Nephron (organoid): ENCODE results near the gene ZNF683.

ENCODE experiments used
- H3K27ac Mint-ChIP-seq, 3 experiments: 2 replicates each; pipeline ENCODE4 v1.8.0; 2020; ENCODE audit warnings: mixed read lengths in 3 of 3, mild to moderate bottlenecking in 2 of 3, moderate library complexity in 1 of 3
- H3K27me3 Mint-ChIP-seq: 2 replicates; pipeline ENCODE4 v1.8.0; 2021; ENCODE audit warnings: low read depth, mild to moderate bottlenecking, moderate library complexity, mixed read lengths
- H3K36me3 Mint-ChIP-seq: 2 replicates; pipeline ENCODE4 v1.8.0; 2020; ENCODE audit warnings: low read depth, mixed read lengths
- H3K4me1 Mint-ChIP-seq: 2 replicates; pipeline ENCODE4 v1.8.0; 2020; ENCODE audit warnings: mixed read lengths
- H3K4me3 Mint-ChIP-seq, 3 experiments: 2 replicates each; pipeline ENCODE4 v1.8.0; 2020; ENCODE audit warnings: mild to moderate bottlenecking in 3 of 3, mixed read lengths in 3 of 3, moderate library complexity in 2 of 3
- H3K9me3 Mint-ChIP-seq: 2 replicates; pipeline ENCODE4 v1.8.0; 2020; ENCODE audit warnings: mixed read lengths
- TF ChIP-seq, protein P1 (sequence below), 3 experiments: fragments of 200-600 bp; sonication (generic); IDR thresholded peaks; one replicate each; pipeline ENCODE4 v1.5.0; 2021; ENCODE audit warnings: antibody characterized with exemption in 3 of 3; ENCODE audit not compliant: unreplicated experiment in 3 of 3

Gene ZNF683

DNA sequence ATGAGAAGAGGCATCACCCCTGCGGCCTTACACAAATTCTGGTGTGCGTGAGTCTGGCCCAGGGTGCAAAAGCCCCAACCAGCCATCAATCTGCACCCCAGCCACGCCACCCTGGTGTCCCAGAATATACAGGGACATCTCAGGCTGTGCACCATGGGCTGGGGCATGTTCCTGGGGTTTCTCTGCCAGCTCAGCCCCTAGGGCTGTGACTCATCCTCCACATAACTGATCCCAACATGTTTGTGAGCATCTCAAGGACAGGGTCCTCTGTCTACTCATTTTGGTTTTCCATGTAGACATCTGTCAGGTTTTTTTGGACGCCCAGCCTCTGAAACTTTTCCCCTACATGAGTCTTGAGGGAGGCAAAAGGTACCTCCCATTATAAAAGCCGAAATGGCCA, 511 bp downstream of the ZNF683 start:
- Mint-ChIP-seq H3K27ac (no peak overlapping the region), H3K27me3 (peaks cover 25% of the 10 kb centered on the region), H3K9me3 (no peaks in the 10 kb centered on the region), H3K4me3 (no peak overlapping the region), H3K36me3 (no peaks in the 10 kb centered on the region), H3K4me1 (no peaks in the 10 kb centered on the region)
- TF ChIP-seq, protein P1, sequence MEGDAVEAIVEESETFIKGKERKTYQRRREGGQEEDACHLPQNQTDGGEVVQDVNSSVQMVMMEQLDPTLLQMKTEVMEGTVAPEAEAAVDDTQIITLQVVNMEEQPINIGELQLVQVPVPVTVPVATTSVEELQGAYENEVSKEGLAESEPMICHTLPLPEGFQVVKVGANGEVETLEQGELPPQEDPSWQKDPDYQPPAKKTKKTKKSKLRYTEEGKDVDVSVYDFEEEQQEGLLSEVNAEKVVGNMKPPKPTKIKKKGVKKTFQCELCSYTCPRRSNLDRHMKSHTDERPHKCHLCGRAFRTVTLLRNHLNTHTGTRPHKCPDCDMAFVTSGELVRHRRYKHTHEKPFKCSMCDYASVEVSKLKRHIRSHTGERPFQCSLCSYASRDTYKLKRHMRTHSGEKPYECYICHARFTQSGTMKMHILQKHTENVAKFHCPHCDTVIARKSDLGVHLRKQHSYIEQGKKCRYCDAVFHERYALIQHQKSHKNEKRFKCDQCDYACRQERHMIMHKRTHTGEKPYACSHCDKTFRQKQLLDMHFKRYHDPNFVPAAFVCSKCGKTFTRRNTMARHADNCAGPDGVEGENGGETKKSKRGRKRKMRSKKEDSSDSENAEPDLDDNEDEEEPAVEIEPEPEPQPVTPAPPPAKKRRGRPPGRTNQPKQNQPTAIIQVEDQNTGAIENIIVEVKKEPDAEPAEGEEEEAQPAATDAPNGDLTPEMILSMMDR (IDR thresholded peaks at IDR 0.05; ENCODE audit: unreplicated experiment in 3 of 3): no peak

DNA sequence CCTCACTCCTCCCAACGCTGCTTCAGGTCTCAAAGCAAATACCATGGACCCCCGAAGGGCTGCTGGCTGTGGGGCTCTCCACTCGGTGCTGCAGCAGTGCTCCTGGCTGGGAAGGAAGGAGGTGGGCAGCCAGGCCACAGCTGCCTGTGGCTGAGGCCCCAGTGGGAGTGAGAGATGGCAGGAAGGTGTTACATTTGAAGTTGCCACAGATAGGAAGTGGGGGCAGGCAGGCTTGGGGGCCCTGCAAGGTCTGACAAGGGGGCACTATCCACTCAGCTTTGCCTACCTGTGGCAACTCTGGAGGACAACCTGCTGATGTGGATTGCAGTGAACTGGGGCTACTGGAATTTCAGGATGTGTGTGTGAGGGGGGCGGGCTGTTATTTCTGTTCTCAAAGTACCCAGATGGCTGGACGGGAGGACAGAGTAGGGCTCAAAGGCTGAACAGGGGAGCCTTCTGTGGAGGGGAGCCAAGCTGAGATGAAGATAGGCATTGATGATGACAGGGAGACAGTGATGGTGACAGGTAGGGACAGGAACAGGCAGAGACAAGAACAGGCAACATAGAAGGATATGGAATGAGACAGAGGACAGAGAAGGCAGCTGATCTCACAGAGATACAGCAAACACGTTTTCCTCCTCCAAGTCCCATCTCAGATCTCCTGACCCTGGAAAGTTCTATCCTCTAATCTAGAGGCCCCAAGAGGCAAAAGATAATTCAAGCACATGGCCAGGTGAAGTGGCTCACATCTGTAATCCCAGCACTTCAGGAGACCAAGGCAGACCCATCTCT, 1.8 kb downstream of the ZNF683 start:
- no peaks in the 10 kb centered on the region for H3K9me3 Mint-ChIP-seq
- H3K4me1 Mint-ChIP-seq: no peaks in the 10 kb centered on the region
- no peak overlapping the region for H3K4me3 Mint-ChIP-seq
- no peaks in the 10 kb centered on the region for H3K36me3 Mint-ChIP-seq
- TF ChIP-seq, protein P1 (IDR thresholded peaks at IDR 0.05; ENCODE audit: unreplicated experiment in 3 of 3): no peak
- peaks cover 32% of the 10 kb centered on the region for H3K27me3 Mint-ChIP-seq
- H3K27ac Mint-ChIP-seq: no peak overlapping the region

DNA sequence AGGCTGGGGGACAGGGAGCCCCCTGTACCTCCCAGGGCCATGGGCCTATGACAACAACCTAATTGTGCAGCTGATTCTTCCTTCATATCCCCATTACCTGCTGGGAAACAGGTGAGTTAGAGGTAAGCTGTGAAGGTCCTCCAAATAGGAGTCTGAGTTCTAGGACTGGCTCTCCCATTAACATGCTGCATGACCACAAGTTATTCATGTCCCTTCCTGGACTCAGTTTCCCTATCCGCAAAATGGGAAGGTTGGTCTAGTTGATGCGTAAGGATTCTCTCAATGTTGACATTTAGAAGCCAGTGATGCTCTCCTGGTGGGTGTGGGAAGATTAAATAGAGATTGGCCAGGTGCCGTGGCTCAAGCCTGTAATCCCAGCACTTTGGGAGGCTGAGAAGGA, 4.1 kb downstream of the ZNF683 start:
- Mint-ChIP-seq H3K4me1 (no peaks in the 10 kb centered on the region), H3K27me3 (peaks cover 44% of the 10 kb centered on the region)
- TF ChIP-seq, protein P1 (IDR thresholded peaks at IDR 0.05; ENCODE audit: unreplicated experiment in 3 of 3): no peak

DNA sequence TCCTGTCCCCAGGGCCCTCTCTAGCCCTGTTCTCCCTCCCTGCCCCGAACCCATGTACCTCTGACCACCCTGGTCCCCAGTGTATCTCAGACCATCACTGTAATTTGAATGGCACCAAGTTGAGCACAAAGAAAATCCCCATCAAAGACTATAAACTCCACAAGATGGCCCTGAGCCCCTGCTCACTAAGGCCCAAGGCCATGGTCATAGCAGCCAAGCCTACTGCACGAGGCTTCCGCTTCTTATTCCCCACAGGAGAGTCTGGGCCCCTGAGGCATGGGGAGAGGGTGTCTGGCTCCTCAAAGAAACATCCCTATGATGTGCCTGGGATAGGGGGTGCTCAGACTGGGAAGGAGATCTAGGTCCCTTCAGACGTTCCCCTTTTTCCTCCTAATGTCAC, 4.5 kb downstream of the ZNF683 start:
- H3K4me1 Mint-ChIP-seq: no peaks in the 10 kb centered on the region
- H3K36me3 Mint-ChIP-seq: no peaks in the 10 kb centered on the region
- H3K4me3 Mint-ChIP-seq: no peak overlapping the region
- H3K9me3 Mint-ChIP-seq: no peaks in the 10 kb centered on the region
- H3K27ac Mint-ChIP-seq: no peak overlapping the region
- peaks cover 47% of the 10 kb centered on the region for H3K27me3 Mint-ChIP-seq
- TF ChIP-seq, protein P1 (IDR thresholded peaks at IDR 0.05; ENCODE audit: unreplicated experiment in 3 of 3): no peak

More for the DNA sequence above, 4.1 kb downstream of the ZNF683 start:
- H3K9me3 Mint-ChIP-seq: no peaks in the 10 kb centered on the region
- H3K27ac Mint-ChIP-seq: no peak overlapping the region
- no peaks in the 10 kb centered on the region for H3K36me3 Mint-ChIP-seq
- no peak overlapping the region for H3K4me3 Mint-ChIP-seq

DNA sequence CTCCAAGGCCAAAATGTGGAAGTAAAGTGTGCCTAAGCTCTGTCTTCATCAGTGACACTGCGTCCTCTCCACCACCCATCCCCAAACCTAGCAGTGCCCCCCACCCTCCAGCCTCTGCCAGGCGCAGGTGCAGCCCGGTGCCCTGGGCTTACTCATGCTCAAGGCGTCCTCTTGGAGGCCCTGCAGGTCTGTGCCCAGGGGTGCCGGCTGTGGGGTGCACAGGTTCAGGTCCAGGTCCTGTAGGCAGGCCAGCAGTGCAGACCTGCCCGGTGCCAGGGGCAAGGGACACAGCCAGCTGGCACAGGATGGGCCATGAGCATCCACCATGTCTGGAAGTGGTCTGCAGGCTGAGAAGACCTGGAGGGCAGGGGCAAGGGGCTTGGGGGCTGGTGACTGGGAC, 5.1 kb downstream of the ZNF683 start:
- Mint-ChIP-seq H3K4me1 (no peaks in the 10 kb centered on the region), H3K27me3 (peaks cover 53% of the 10 kb centered on the region), H3K4me3 (no peak overlapping the region), H3K36me3 (no peaks in the 10 kb centered on the region), H3K27ac (no peak overlapping the region), H3K9me3 (no peaks in the 10 kb centered on the region)
- TF ChIP-seq, protein P1 (IDR thresholded peaks at IDR 0.05; ENCODE audit: unreplicated experiment in 3 of 3): no peak

DNA sequence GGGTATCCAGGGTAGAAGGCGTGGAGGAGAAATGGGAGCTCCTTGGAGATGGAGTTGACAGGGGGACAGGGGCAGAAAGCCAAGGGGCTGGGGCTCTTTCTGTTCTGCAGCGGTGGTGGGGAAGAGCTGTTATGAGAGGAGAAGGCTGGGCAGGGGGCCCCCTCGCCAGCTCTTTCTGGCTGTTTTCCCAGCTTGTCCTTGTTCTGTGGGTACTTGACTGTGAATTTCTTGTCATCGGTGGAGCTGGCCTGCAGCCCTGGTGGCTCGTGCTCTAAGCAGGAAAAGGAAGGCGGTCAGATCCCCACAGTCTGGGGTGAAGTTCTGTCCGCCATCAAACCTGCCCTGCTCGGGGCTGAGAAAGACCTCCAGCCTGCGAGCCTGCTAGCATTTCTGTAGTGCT, 7.6 kb downstream of the ZNF683 start:
- TF ChIP-seq, protein P1 (IDR thresholded peaks at IDR 0.05; ENCODE audit: unreplicated experiment in 3 of 3): no peak
- no peaks in the 10 kb centered on the region for H3K4me1 Mint-ChIP-seq
- no peaks in the 10 kb centered on the region for H3K36me3 Mint-ChIP-seq
- no peaks in the 10 kb centered on the region for H3K9me3 Mint-ChIP-seq
- H3K27ac Mint-ChIP-seq: no peak overlapping the region
- H3K27me3 Mint-ChIP-seq: peaks cover 77% of the 10 kb centered on the region
- no peak overlapping the region for H3K4me3 Mint-ChIP-seq
